DMS 273 (cell line): ENCODE measurements around the gene RASAL3.
"Not testable (repeated sequence)": the region's sequence is repeated elsewhere in the genome, so short reads cannot be mapped to it uniquely, and the experiment has no call there.

Source experiments
- DNase-seq: peaks from one replicate; lab custom pipeline; 2025; ENCODE audit not compliant: unreplicated experiment; lab: John Stamatoyannopoulos, UW

Gene RASAL3

GRCh38 chr19:15464394-15465385, at the start of gene RASAL3:
RASAL3 (minus strand) TSS chr19:15464544; CDS start chr19:15464358, 186 bp downstream.
- DNase-seq, result no peak

GRCh38 chr19:15511671-15512424, 47.5 kb upstream of the RASAL3 start:
- DNase-seq, result no peak

- DNase-seq, result peak; percentile 38
Measured at GRCh38 chr19:15508035-15508710, 43.8 kb upstream of the RASAL3 start, which contains the start of gene CYP4F22. CYP4F22 (plus strand) TSS chr19:15508525; CDS start chr19:15525337, 16,812 bp downstream.

DNA sequence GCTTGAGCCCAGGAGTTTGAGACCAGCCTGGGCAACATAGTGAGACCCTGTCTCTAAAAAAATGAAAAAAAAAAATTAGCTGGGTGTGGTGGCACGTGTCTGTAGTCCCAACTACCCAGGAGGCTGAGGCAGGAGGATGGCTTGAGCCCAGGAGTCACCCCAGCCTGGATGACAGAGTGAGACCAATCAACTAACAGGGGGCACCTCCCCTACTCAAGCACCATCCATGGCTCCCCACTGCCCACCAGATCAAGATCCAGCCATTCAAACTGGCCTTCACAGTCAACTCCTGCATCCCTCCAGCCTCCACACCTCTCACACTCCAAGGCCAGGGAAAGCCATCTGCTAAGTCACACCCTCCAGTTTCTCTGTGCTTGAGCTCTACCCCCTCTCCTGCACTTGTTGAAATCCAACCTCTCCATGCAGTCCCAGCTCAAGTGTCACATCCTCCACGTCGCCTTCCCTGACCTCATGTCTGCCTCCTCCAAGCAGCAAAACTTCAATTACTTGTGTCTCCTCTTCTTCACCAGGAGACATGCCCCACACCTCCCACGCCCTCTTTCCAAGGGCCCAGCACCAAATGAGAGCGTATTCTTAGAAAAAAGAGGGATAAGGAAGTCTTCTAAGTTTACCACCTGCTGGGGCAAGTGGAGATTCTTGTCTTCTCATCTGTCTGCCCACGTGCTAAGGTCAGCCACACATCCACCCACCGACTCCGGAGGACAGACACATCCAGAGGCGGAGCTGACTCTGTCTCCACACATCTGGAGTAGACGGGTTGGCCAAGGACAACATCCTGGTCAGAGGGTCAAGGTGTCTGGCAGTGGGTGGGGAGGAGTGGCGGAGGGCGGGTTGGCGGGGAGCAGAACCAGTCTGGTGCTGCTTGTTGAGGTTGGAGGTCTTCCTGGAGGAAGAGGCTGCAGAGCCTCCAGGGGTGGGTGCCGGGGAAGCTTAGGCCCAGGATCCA, 43.0 kb upstream of the RASAL3 start:
- no peak for DNase-seq

DNA sequence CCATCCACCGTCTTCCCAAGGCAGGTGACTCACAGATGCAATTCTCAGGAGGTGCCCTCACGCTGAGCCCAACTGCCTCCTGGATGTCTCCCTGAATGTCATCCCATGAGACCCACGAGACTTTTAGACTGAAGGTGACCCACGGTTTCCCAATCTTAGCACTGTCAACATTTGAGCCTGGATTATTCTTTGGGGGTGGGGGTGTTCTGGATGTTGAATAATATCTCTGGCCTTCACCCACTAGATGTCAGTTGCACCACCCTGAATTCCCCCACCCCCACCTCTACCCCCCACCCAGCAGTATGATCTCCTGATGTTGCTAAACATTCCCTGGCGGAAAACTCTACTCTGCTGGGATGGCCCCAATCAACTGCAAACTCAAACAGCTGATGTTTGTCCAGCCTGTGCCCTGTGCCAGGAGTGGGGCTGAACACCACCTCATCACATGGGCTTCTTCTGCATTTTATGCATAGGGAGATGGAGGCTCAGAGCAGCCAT, 41.8 kb upstream of the RASAL3 start:
- no peak for DNase-seq

DNA sequence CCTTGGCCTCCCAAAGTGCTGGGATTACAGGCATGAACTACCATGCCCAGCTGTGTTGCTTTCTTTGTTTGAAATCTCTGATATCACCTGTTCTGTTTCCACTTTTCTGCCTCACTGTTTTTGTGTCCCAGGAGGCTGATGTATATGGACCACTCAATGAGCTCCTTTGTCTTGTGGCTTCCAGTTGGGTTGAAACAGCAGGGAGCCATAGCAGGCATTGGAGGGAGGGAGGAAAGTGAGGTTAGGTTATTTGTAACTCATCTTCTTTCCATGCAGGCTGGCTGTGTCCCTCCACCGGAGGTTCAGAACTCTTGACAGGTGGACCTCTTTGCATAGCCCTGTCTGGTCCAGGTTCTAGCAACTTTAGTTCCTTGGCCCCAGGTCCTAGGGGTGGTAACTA, 37.9 kb upstream of the RASAL3 start:
- DNase-seq, result no peak

GRCh38 chr19:15501596-15501995, 37.3 kb upstream of the RASAL3 start:
- DNase-seq, result no peak

GRCh38 chr19:15498910-15499309, 34.6 kb upstream of the RASAL3 start:
- no peak for DNase-seq

GRCh38 chr19:15498156-15498858, 34.0 kb upstream of the RASAL3 start:
- no peak for DNase-seq

GRCh38 chr19:15495151-15495550, 30.8 kb upstream of the RASAL3 start:
- DNase-seq, result no peak

DNA sequence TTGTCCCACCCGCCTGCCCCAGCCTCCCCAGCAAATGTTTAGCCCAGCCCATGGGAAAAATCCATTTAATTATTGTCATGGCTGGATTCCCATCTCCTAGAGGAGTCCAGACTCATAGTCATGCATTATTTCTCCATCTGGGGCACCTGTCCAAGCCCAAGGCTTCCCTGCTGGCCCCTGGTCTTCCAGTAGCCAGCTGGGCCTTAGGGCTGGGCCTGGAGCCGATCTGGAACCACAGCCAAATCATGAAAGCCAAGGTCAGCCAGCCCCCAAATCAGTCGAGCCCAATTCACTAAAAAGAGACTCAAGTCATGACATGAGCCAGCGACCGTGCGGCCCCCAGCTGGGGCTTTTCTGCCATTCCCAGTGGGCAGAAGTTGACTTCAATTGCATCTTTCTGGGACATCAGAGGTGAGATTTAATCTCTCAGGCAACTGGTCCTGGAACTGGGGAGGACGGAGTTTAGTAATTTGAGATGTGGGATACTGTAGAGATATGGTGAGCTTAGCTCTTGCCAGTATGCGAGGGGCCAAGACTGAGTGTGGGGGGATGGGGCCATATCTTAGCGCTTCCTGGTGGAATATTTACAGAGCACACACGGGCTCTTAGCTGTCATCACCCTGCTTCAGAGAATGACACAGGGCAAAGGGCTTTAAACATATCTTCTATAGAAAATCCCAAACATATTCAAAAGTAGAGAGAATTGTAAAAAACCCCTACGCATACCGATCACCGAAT, 24.3 kb upstream of the RASAL3 start:
- no peak for DNase-seq

DNA sequence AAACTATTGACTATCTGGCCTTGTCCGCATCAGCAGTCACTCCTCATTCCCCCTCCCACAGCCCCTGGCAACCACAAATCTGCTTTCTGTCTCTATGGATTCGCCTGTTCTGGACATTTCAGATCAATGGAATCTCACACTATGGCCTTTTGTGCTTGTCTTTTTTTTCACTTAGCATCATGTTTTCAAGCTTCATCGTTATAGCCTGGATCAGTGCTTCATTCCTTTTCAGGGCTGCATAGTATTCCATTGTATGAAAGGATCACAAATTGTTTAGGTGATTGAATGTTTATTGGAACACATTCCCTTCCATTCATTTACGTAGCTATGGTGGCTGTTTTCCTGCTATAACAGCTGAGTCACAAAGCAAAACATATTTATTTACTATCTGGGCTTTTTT, 22.7 kb upstream of the RASAL3 start:
- no peak for DNase-seq

DNA sequence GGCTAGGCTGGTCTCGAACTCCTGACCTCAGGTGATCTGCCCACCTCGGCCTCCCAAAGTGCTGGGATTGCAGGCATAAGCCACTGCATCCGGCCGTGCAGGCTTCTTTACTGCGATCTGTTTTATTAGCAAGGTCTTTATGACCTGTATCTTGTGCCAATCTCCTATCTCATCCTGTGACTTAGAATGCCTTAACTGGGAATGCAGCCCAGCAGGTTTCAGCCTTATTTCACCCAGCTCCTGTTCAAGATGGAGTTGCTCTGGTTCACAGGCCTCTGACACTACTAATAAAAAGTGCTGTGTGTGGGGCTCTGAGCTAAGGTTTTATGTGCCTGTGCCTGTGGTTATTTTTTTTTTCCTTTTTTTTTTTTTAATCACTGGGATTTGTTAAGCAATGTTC, 21.4 kb upstream of the RASAL3 start:
- not testable (repeated sequence) for DNase-seq

DNA sequence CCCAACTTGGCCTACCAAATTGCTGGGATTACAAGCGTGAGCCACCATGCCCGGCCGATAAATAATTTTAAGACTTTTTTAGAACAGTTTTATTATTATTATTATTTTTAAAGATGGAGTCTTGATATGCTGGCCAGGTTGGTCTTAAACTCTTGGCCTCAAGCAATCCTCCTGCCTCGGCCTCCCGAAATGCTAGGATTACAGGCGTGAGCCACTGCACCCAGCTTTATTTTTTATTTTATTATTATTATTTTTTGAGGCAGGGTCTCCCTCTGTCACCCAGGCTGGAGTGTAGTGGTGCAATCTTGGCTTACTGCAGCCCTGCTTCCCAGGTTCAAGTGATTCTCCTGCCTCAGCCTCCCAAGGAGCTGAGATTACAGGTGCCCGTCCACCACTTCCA, 16.7 kb upstream of the RASAL3 start:
- not testable (repeated sequence) for DNase-seq

DNA sequence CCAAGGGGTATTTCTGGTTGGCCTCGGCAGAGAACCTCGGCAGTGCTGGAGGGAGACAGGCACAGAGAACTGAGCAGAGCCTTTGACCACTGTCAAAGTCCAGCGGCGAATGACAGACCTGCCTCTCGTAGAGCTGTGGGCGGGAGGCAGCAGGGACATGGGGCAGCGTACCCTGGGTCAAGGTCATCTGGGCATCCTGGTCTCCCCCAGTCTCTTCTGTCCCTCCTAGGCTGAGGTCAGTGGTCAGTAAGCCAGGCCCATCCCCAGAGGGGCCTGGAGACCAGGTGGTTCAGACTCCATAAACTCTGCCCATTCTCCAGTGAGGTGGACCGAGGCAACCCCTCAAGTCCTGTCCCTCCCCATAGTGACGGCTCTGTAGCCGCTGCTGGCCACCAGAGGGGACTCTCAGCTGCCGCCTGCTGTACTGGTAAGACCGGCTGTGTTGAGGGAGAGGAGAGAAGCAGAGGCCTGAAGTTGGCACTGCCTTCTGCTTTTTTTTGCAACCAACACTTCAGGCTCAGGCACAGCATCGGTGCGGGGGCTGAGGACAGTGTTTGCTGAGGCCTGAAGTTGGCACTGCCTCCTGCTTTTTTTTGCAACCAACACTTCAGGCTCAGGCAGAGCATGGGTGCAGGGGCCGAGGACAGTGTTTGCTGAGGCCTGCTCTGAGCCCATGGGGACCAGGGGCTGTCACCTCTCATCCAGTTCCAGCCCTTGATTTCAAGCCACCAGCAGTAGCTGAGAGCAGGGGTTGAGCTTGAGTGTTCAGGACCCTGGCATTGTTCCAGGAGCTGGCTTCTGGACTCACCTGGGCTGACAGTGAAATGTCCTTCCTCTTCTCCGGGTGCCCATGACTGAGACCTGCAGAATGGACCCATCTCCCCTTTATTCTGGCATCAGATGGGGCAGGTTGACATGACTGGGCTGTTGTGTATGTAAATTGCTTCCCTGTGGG, 15.3 kb upstream of the RASAL3 start, which contains the start of gene PGLYRP2:
PGLYRP2 (minus strand) TSS at position 111 of the 955 bp plus-strand sequence. CDS start 130 bp downstream, outside the sequence.
- peak; percentile 35 for DNase-seq

DNA sequence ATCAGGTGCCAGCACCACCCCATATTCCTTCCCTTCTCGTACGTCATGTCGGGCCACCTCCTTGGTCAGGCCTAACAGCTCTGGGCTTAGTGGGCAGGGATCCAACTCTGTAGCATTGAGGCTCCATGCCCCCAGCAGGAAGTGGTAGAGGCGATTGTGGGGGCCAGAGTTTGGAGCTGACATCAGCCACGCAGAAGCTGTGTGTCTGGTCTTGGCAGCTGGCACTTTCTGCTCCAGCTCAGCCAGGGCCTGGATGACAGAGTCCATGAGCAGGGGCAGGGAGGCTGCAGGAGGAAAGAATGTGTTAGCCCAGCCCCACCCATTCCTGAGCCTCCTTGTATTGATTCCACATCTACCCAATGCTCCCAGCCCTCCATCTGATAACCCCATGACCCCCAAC, 12.0 kb upstream of the RASAL3 start:
- DNase-seq, result no peak

GRCh38 chr19:15475611-15476010, 11.3 kb upstream of the RASAL3 start:
- no peak for DNase-seq
